HepG2 (cell line): ENCODE results near the gene DSCAML1. TPM values are rescaled to one million over a fixed set of nuclear protein-coding genes. Genes with fewer than 3 reads are reported as not detected.

Experiments
- ATAC-seq: fragments of 200-7000 bp; cut with Tn5 transposase; 3 replicates; pipeline ENCODE4 v1.9.1; 2020; ENCODE audit warnings: mild to moderate bottlenecking, moderate library complexity
- BruUV-seq: library from RNA; stranded (reverse); fragments of 400-500 nt; replicated peaks from 2 replicates; lab custom pipeline; 2021; lab: Mats Ljungman, UMichigan
- CTCF ChIA-PET: fragments of 300-600 bp; formaldehyde crosslinking; extraction: SDS; loops from one replicate; lab custom pipeline; 2021; ENCODE audit warnings: low total read pairs, inconsistent platforms, low intra/inter-chr PET ratio; lab: Yijun Ruan, JAX
- POLR2A ChIA-PET: fragments of 350-600 bp; sonication (Branson Sonifier 250); formaldehyde crosslinking; loops from one replicate; lab custom pipeline; 2020; ENCODE audit warnings: antibody characterized with exemption, inconsistent platforms; lab: Yijun Ruan, JAX
- DNase-seq: peaks from one replicate; pipeline ENCODE4 v3.0.0-alpha.2; 2015; ENCODE audit warnings: low spot score
- FAIRE-seq: peaks from 3 replicates; lab custom pipeline; 2011; peaks lifted over from hg19 to GRCh38; lab: Jason Lieb, UNC
- H2AFZ ChIP-seq: one replicate; pipeline ENCODE4 v1.6.1; 2011; ENCODE audit warnings: low read length, inconsistent platforms
- H3K27ac ChIP-seq: fragments of 300-600 bp; 3 replicates; pipeline ENCODE4 v1.8.0; 2011; ENCODE audit warnings: mixed run types, mild to moderate bottlenecking, mixed read lengths, low read length, inconsistent platforms; ENCODE audit not compliant: insufficient read depth; ENCODE audit errors: extremely low read length
- H3K27me3 ChIP-seq, 2 experiments: fragments of 200-600 bp in 1 of 2; 2 replicates in 1 of 2; 3 replicates in 1 of 2; pipeline versions ENCODE4 v1.6.0 to v1.8.0; 2011; ENCODE audit warnings: low read length in 2 of 2, mild to moderate bottlenecking in 2 of 2, moderate library complexity in 2 of 2, inconsistent platforms in 1 of 2; ENCODE audit not compliant: insufficient read depth in 2 of 2, control insufficient read depth in 1 of 2
- H3K36me3 ChIP-seq, 2 experiments: fragments of 200-600 bp in 1 of 2; replicated peaks in 1 of 2; 2 replicates in 1 of 2; 3 replicates in 1 of 2; pipeline versions ENCODE4 v1.5.1 to v1.8.0; 2011; ENCODE audit warnings: low read length in 2 of 2, inconsistent platforms in 1 of 2; ENCODE audit not compliant: insufficient read depth in 2 of 2, control insufficient read depth in 1 of 2
- H3K4me1 ChIP-seq: 2 replicates; pipeline ENCODE4 v1.5.1; 2012; ENCODE audit warnings: low read length, inconsistent platforms; ENCODE audit not compliant: insufficient read depth
- H3K4me2 ChIP-seq: 2 replicates; pipeline ENCODE4 v1.6.0; 2011; ENCODE audit warnings: low read depth, low read length, inconsistent platforms
- H3K4me3 ChIP-seq, 3 experiments: fragments of 200-600 bp in 1 of 3; sonication (generic), shearing (Covaris generic) in 1 of 3; replicated peaks in 1 of 3; 2 replicates each; pipeline ENCODE4 v1.5.1; 2011 to 2016; ENCODE audit warnings: low read length in 3 of 3, inconsistent platforms in 2 of 3, low read depth in 2 of 3, mild to moderate bottlenecking in 2 of 3, control low read depth in 1 of 3, mixed read lengths in 1 of 3; ENCODE audit not compliant: insufficient read depth in 1 of 3
- H3K79me2 ChIP-seq: one replicate; pipeline ENCODE4 v1.6.1; 2011; ENCODE audit warnings: low read length, inconsistent platforms; ENCODE audit not compliant: insufficient read depth
- H3K9ac ChIP-seq: 2 replicates; pipeline ENCODE4 v1.6.0; 2011; ENCODE audit warnings: mild to moderate bottlenecking, low read depth, low read length, inconsistent platforms; ENCODE audit not compliant: insufficient read depth
- H3K9me3 ChIP-seq: 2 replicates; pipeline ENCODE4 v1.5.1; 2012; ENCODE audit warnings: mild to moderate bottlenecking, low read length
- H4K20me1 ChIP-seq: 2 replicates; pipeline ENCODE4 v1.6.0; 2011; ENCODE audit warnings: inconsistent platforms, mild to moderate bottlenecking, low read length, moderate library complexity; ENCODE audit not compliant: insufficient read depth
- ATAD3A ChIP-seq: sonication (generic); formaldehyde crosslinking; IDR thresholded peaks from 2 replicates; pipeline ENCODE4 v1.4.0; 2020; ENCODE audit warnings: missing genetic modification reagents
- CBX2 ChIP-seq, 2 experiments: fragments of 200-600 bp in 1 of 2; sonication (generic); formaldehyde crosslinking in 1 of 2; IDR thresholded peaks; 2 replicates each; pipeline versions ENCODE4 v1.7.0 to v1.8.1; 2018 to 2022; ENCODE audit warnings: low read depth in 2 of 2, low read length in 1 of 2, mild to moderate bottlenecking in 1 of 2, missing genetic modification reagents in 1 of 2
- SSRP1 ChIP-seq: IDR thresholded peaks from 2 replicates; pipeline ENCODE4 v1.6.1; 2016; ENCODE audit warnings: control low read depth
- SYNCRIP ChIP-seq: fragments of 200-400 bp; formaldehyde crosslinking; IDR thresholded peaks from 2 replicates; pipeline ENCODE4 v1.6.1; 2018; ENCODE audit warnings: mild to moderate bottlenecking, low read depth, low read length; ENCODE audit not compliant: insufficient read depth
- TCF12 ChIP-seq, 2 experiments: fragments of 450-650 bp in 1 of 2; sonication (generic) in 1 of 2; formaldehyde crosslinking in 1 of 2; IDR thresholded peaks; 2 replicates each; pipeline versions ENCODE4 v1.6.1 to v1.8.0; 2017 to 2022; ENCODE audit warnings: antibody characterized with exemption in 1 of 2, mild to moderate bottlenecking in 1 of 2, missing genetic modification reagents in 1 of 2, moderate library complexity in 1 of 2
- TP53 ChIP-seq: sonication (generic); formaldehyde crosslinking; conservative IDR thresholded peaks from 2 replicates; pipeline ENCODE4 v1.4.0; 2020; ENCODE audit warnings: missing genetic modification reagents
- ZNF24 ChIP-seq: fragments of 450-650 bp; IDR thresholded peaks from 2 replicates; pipeline ENCODE4 v1.6.1; 2017; ENCODE audit warnings: antibody characterized with exemption, mild to moderate bottlenecking
- ZNF331 ChIP-seq: sonication (generic); formaldehyde crosslinking; IDR thresholded peaks from 2 replicates; pipeline ENCODE4 v1.4.0; 2020; ENCODE audit warnings: missing genetic modification reagents
- ZNF407 ChIP-seq: sonication (generic); formaldehyde crosslinking; IDR thresholded peaks from one replicate; pipeline ENCODE4 v1.5.1; 2020; ENCODE audit warnings: mild to moderate bottlenecking, missing genetic modification reagents; ENCODE audit errors: not compliant biosample characterization
- ZNF513 ChIP-seq: sonication (generic); formaldehyde crosslinking; conservative IDR thresholded peaks from 2 replicates; pipeline ENCODE4 v1.5.0; 2020; ENCODE audit warnings: missing genetic modification reagents
- WGBS: methylation state at CpG from one replicate; pipeline ENCODE4 v1.1.6; 2017; ENCODE audit warnings: low lambda C conversion rate; 5-methylcytosine and 5-hydroxymethylcytosine counted together
- in situ Hi-C: cut with HindIII; loops from 2 replicates; pipeline ENCODE4 v1.10.0; 2017; ENCODE audit warnings: low pct_unique_long_range_greater_than_20kb; ENCODE audit not compliant: extremely low pct_ligation_motif_present
- intact Hi-C: fragments of 100-400 bp; cut with micrococcal nuclease; formaldehyde crosslinking; loops from one replicate; pipeline ENCODE4 v1.10.0; 2022; ENCODE audit not compliant: unreplicated experiment
- polyA plus RNA-seq, 8 experiments: library from polyadenylated mRNA; depleted of rRNA in 3 of 8; stranded (reverse) in 7 of 8; unstranded in 1 of 8; fragments of >200 nt; fragmentation: Illumina TruSeq in 4 of 8; extraction: Trizol in 4 of 8; gene quantifications; 2 replicates each; pipeline versions ENCODE4 v1.2.1 to v1.2.3, GENCODE V29; 2011 to 2016; ENCODE audit warnings: low read depth in 4 of 8, missing spikeins in 1 of 8, mixed read lengths in 1 of 8; ENCODE audit not compliant: insufficient read depth in 1 of 8
- total RNA-seq, 5 experiments: library from RNA; depleted of rRNA; stranded (reverse); fragments of >200 nt; fragmentation: Illumina TruSeq; extraction: Trizol; gene quantifications; 2 replicates each; pipeline ENCODE4 v1.2.3, GENCODE V29; 2016; ENCODE audit warnings: low read depth in 1 of 5
- TF ChIP-seq, protein P1 (sequence below): sonication (generic); formaldehyde crosslinking; IDR thresholded peaks from 2 replicates; pipeline ENCODE4 v1.4.0; 2020; ENCODE audit warnings: mild to moderate bottlenecking, missing genetic modification reagents

DSCAML1 gene
- total and polyA plus RNA-seq, 2 of the 13 experiments (the other 11 are each of a cell fraction or from before 2014, with no cell fraction given), result 0.29 to 0.40 TPM

DNA sequence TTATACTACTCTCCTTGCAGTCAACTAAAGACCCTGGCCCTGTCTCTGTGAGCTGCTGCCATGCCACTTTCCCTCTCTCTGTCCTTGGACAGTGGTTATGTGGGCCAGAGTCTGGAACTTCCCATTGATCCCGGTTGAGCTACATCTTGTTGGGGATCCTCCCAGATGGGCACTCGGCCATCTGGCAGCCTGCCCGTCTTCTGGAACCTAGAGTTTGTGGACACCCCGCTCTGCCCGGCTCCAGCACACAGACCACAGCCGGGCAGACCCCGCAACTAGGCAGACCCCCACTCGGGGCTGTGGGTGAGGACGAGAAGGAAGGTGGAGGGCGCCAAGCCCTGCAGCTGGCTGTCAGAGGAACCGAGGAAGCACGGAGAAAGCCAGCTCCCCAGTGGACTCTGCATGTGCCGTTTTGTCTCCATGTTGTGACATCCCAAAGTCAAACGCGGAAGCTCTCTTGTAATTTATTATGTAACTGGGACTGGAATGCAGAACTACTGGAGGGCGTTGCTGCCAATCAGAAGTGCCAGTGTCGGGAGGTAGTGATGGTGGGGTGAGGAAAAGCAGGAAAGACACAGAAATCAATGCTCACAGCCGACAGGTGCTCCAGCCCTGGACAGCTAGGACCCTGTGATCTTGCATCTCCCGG lies 261.7 kb downstream of the DSCAML1 start:
- intact Hi-C loops, result no loop called here
- no peaks in the 10 kb centered on the region for H3K9me3 ChIP-seq
- no peak overlapping the region for H3K9ac ChIP-seq

More for the DNA sequence above, 261.7 kb downstream of the DSCAML1 start:
- FAIRE-seq (no peak), ATAC-seq (peak; percentile 21; the same call in 1 of the 3 replicates), DNase-seq (no peak)
- WGBS, result 9% methylated on average over 9 of the region's 19 CpGs
- in situ Hi-C loops, result no loop called here
- Histone ChIP-seq H3K36me3 (no peaks in the 10 kb centered on the region), H3K27me3 (peaks cover 0 to 1% of the 10 kb centered on the region in 2 experiments; a peak in 2 of 5 replicates), H4K20me1 (no peaks in the 10 kb centered on the region), H3K4me1 (no peaks in the 10 kb centered on the region), H3K4me3 (no peak overlapping the region), H3K4me2 (peak overlapping the region; percentile 6; the same call in 1 of the 2 replicates), H3K79me2 (no peaks in the 10 kb centered on the region), H3K27ac (no peak overlapping the region), H2AFZ (no peak overlapping the region)
- BruUV-seq, result no TSS peak
- POLR2A ChIA-PET, result no interaction called here
- CTCF ChIA-PET, result no interaction called here
- TF ChIP-seq SYNCRIP (no peak), TP53 (CRISPR knock-in tag) (no peak), ATAD3A (no peak), ZNF331 (no peak), ZNF407 (CRISPR knock-in tag) (no peak), CBX2 (IDR thresholded peaks at IDR 0.05; ENCODE audit: low read depth, low read length) (no peak), CBX2 (CRISPR knock-in tag; IDR thresholded peaks at IDR 0.05; ENCODE audit: low read depth) (no peak), SSRP1 (no peak), TCF12 (IDR thresholded peaks at IDR 0.05) (no peak), TCF12 (CRISPR knock-in tag; IDR thresholded peaks at IDR 0.05) (no peak), ZNF24 (no peak), ZNF513 (CRISPR knock-in tag) (no peak)
- TF ChIP-seq, protein P1, sequence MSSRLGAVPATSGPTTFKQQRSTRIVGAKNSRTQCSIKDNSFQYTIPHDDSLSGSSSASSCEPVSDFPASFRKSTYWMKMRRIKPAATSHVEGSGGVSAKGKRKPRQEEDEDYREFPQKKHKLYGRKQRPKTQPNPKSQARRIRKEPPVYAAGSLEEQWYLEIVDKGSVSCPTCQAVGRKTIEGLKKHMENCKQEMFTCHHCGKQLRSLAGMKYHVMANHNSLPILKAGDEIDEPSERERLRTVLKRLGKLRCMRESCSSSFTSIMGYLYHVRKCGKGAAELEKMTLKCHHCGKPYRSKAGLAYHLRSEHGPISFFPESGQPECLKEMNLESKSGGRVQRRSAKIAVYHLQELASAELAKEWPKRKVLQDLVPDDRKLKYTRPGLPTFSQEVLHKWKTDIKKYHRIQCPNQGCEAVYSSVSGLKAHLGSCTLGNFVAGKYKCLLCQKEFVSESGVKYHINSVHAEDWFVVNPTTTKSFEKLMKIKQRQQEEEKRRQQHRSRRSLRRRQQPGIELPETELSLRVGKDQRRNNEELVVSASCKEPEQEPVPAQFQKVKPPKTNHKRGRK, result no peak
